ENCODE results near the gene RNASE8. TPM values are rescaled to one million over a fixed set of nuclear protein-coding genes. Genes with fewer than 3 reads are reported as not detected.

RNASE8 gene
- total and polyA plus RNA-seq, 2 experiments from 2014 or later: not detected

DNA sequence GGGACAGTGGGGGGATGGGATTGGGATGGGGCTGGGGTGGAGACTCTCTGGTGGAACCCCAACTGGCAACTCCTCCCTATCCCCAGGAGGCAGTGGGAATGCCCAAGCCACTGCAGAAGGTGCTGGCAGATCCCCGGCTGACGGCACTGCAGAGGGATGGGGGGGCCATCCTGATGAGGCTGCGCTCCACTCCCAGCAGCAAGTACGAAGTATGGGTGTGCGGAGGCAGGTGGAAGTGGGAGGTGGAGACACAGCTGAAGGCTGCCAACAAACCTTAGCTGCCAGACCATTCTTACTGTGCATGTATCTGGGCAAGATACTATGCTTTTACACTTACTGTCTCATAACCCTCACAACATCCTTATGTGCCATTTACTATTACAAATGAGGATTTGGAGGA, 20.7 kb downstream of the RNASE8 start:
- H4K20me1 ChIP-seq (ENCODE audit: insufficient read depth, poor library complexity, severe bottlenecking): peaks cover 5% of the 10 kb centered on the region
- TF ChIP-seq, protein P1, sequence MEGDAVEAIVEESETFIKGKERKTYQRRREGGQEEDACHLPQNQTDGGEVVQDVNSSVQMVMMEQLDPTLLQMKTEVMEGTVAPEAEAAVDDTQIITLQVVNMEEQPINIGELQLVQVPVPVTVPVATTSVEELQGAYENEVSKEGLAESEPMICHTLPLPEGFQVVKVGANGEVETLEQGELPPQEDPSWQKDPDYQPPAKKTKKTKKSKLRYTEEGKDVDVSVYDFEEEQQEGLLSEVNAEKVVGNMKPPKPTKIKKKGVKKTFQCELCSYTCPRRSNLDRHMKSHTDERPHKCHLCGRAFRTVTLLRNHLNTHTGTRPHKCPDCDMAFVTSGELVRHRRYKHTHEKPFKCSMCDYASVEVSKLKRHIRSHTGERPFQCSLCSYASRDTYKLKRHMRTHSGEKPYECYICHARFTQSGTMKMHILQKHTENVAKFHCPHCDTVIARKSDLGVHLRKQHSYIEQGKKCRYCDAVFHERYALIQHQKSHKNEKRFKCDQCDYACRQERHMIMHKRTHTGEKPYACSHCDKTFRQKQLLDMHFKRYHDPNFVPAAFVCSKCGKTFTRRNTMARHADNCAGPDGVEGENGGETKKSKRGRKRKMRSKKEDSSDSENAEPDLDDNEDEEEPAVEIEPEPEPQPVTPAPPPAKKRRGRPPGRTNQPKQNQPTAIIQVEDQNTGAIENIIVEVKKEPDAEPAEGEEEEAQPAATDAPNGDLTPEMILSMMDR (IDR thresholded peaks at IDR 0.05; ENCODE audit: poor library complexity): no peak
- TF ChIP-seq EZH2phosphoT487 (IDR thresholded peaks at IDR 0.05; ENCODE audit: low read depth, severe bottlenecking, unreplicated experiment): no peak
- no peak for TF ChIP-seq EZH2 (IDR thresholded peaks at IDR 0.05; ENCODE audit: borderline replicate concordance)
- no peak overlapping the region for H3K27ac ChIP-seq
- H3K4me1 ChIP-seq (ENCODE audit: insufficient read depth): no peaks in the 10 kb centered on the region
- H3K9me3 ChIP-seq (ENCODE audit: low read depth): no peaks in the 10 kb centered on the region
- no peaks in the 10 kb centered on the region for H3K27me3 ChIP-seq
- no peak overlapping the region for H3K4me3 ChIP-seq
- DNase-seq (ENCODE audit: low spot score): no peak
- no peaks in the 10 kb centered on the region for H3K36me3 ChIP-seq (replicated peaks; ENCODE audit: insufficient read depth, low read depth)
- H3K79me2 ChIP-seq: peaks cover 13% of the 10 kb centered on the region
- H3K4me2 ChIP-seq: no peak overlapping the region
- WGBS (ENCODE audit: low lambda C conversion rate, missing lambda C conversion rate): 95% methylated on average over 4 of the region's 5 CpGs
- no peak overlapping the region for H2AFZ ChIP-seq
- no peaks in the 10 kb centered on the region for H3K9me2 ChIP-seq (replicated peaks; ENCODE audit: insufficient read depth)

GRCh38 chr14:21078726-21079125, 21.1 kb downstream of the RNASE8 start:
- Histone ChIP-seq H3K27ac (no peak overlapping the region), H3K27me3 (no peaks in the 10 kb centered on the region), H3K9me3 (ENCODE audit: low read depth) (no peaks in the 10 kb centered on the region), H3K4me3 (no peak overlapping the region), H3K4me2 (no peak overlapping the region), H4K20me1 (ENCODE audit: insufficient read depth, poor library complexity, severe bottlenecking) (peaks cover under 1% of the 10 kb centered on the region), H2AFZ (no peak overlapping the region), H3K79me2 (peaks cover 8% of the 10 kb centered on the region), H3K4me1 (ENCODE audit: insufficient read depth) (no peaks in the 10 kb centered on the region), H3K9me2 (replicated peaks; ENCODE audit: insufficient read depth) (no peaks in the 10 kb centered on the region), H3K36me3 (replicated peaks; ENCODE audit: insufficient read depth, low read depth) (no peaks in the 10 kb centered on the region)
- 93% methylated on average over 10 of the region's 10 CpGs for WGBS (ENCODE audit: low lambda C conversion rate, missing lambda C conversion rate)
- TF ChIP-seq EZH2phosphoT487 (IDR thresholded peaks at IDR 0.05; ENCODE audit: low read depth, severe bottlenecking, unreplicated experiment) (no peak), EZH2 (IDR thresholded peaks at IDR 0.05; ENCODE audit: borderline replicate concordance) (no peak)
- TF ChIP-seq, protein P1 (IDR thresholded peaks at IDR 0.05; ENCODE audit: poor library complexity): no peak
- DNase-seq (ENCODE audit: low spot score): no peak

- no peak overlapping the region for H3K4me2 ChIP-seq
- whole genome bisulfite sequencing (ENCODE audit: low lambda C conversion rate, missing lambda C conversion rate): 94% methylated on average over 29 of the region's 30 CpGs
- TF ChIP-seq EZH2 (IDR thresholded peaks at IDR 0.05; ENCODE audit: borderline replicate concordance): no peak
- TF ChIP-seq, protein P1 (IDR thresholded peaks at IDR 0.05; ENCODE audit: poor library complexity): no peak
- H3K9me2 ChIP-seq (replicated peaks; ENCODE audit: insufficient read depth): no peaks in the 10 kb centered on the region
- DNase-seq (ENCODE audit: low spot score): no peak
- H3K27ac ChIP-seq: no peak overlapping the region
- no peaks in the 10 kb centered on the region for H4K20me1 ChIP-seq (ENCODE audit: insufficient read depth, poor library complexity, severe bottlenecking)
- no peaks in the 10 kb centered on the region for H3K4me1 ChIP-seq (ENCODE audit: insufficient read depth)
- no peaks in the 10 kb centered on the region for H3K79me2 ChIP-seq
- no peaks in the 10 kb centered on the region for H3K36me3 ChIP-seq (replicated peaks; ENCODE audit: insufficient read depth, low read depth)
- no peak overlapping the region for H2AFZ ChIP-seq
- no peaks in the 10 kb centered on the region for H3K9me3 ChIP-seq (ENCODE audit: low read depth)
- H3K27me3 ChIP-seq: no peaks in the 10 kb centered on the region
- H3K4me3 ChIP-seq: no peak overlapping the region
Observed at GRCh38 chr14:21081521-21082142, 24.0 kb downstream of the RNASE8 start.
